Activated T-cell treated with anti-CD3 and anti-CD28 coated beads, Interleukin-2, amount 50 U/mL, for 24 hours (primary cell): ENCODE data around the gene LINGO3.

Experiments used
- DNase-seq: peaks from one replicate; pipeline ENCODE4 v3.0.0-alpha.2; 2020
- H3K27ac Mint-ChIP-seq: 2 replicates; pipeline ENCODE4 v1.8.0; 2020; ENCODE audit warnings: mild to moderate bottlenecking, mixed read lengths
- H3K27me3 Mint-ChIP-seq: 2 replicates; pipeline ENCODE4 v1.8.0; 2020; ENCODE audit warnings: mixed read lengths
- H3K36me3 Mint-ChIP-seq: 2 replicates; pipeline ENCODE4 v1.8.0; 2020; ENCODE audit warnings: low read depth, mixed read lengths
- H3K4me1 Mint-ChIP-seq: 2 replicates; pipeline ENCODE4 v1.8.0; 2020; ENCODE audit warnings: low read depth, mixed read lengths
- H3K4me3 Mint-ChIP-seq: 2 replicates; pipeline ENCODE4 v1.8.0; 2020; ENCODE audit warnings: mild to moderate bottlenecking, moderate library complexity, mixed read lengths
- H3K9me3 Mint-ChIP-seq: 2 replicates; pipeline ENCODE4 v1.8.0; 2020; ENCODE audit warnings: mixed read lengths

The LINGO3 gene

DNA sequence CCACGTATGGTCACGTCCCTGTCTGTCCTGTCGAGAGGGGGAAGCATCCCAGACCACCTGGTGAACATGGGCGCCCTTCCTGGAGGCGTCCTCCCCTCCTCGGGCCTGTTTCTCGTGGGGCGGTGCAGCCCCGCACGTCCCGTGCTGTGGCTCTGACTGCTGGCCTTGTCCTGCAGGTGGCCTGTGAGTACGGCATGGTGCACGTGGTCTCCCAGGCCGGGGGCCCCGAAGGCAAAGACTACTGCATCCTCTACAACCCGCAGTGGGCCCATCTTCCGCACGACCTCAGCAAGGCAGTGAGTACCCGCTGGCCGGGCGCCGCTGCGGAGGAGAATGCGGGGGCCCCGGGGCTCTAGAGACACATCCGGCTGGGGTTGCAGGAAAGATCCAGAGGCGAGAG lies 26.5 kb upstream of the LINGO3 start:
- H3K4me3 Mint-ChIP-seq, result no peak overlapping the region
- DNase-seq, result no peak
- peaks cover 5% of the 10 kb centered on the region for H3K9me3 Mint-ChIP-seq
- H3K36me3 Mint-ChIP-seq, result peaks cover 23% of the 10 kb centered on the region
- H3K27ac Mint-ChIP-seq, result no peak overlapping the region
- peaks cover 45% of the 10 kb centered on the region for H3K4me1 Mint-ChIP-seq
- no peaks in the 10 kb centered on the region for H3K27me3 Mint-ChIP-seq

- Mint-ChIP-seq H3K27me3 (no peaks in the 10 kb centered on the region), H3K27ac (peak overlapping the region; percentile 71), H3K36me3 (peaks cover 26% of the 10 kb centered on the region), H3K4me3 (no peak overlapping the region), H3K4me1 (peaks cover 48% of the 10 kb centered on the region), H3K9me3 (peaks cover 5% of the 10 kb centered on the region)
- no peak for DNase-seq
Measured at GRCh38 chr19:2333807-2334211, 25.9 kb upstream of the LINGO3 start.

DNA sequence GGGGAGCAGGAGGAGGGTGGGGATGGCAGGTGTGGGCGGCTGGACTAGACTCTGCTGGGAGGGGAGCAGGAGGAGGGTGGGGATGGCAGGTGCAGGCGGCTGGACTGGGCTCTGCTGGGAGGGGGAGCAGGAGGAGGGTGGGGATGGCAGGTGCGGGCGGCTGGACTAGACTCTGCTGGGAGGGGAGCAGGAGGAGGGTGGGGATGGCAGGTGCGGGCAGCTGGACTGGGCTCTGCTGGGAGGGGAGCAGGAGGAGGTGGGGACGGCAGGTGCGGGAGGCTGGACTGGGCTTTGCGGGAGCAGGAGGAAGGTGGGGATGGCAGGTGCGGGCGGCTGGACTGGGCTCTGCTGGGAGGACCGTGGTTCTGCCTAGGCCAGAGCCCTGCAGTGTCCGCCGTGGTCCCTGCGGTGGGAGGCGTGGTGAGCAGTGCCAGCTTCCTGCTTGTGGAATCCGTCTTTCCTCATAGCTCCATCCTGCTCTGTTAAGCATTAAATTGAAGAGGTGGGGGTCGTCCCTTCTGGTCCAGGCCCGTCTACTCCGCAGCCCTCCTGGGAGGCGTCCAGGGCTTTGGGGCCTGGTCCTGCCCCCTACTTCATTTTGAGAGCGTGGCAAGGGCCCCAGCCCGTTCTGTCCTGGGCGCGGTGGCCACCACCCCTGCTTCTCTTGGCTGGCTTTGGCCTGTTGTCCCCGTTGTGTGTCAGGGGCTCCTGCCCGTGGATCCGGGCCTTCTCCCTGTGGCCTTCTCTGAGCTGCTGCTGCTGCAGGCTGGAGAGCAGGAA lies 25.3 kb upstream of the LINGO3 start:
- Mint-ChIP-seq H3K4me3 (no peak overlapping the region), H3K27me3 (no peaks in the 10 kb centered on the region), H3K9me3 (peaks cover 5% of the 10 kb centered on the region), H3K4me1 (peaks cover 48% of the 10 kb centered on the region), H3K27ac (peak overlapping the region; percentile 71), H3K36me3 (peaks cover 28% of the 10 kb centered on the region)
- DNase-seq, result no peak

GRCh38 chr19:2332341-2333026 lies 24.5 kb upstream of the LINGO3 start:
- H3K4me3 Mint-ChIP-seq, result peak overlapping the region; percentile 55
- no peaks in the 10 kb centered on the region for H3K27me3 Mint-ChIP-seq
- peak overlapping the region; percentile 85 for H3K27ac Mint-ChIP-seq
- DNase-seq, result peak; percentile 54
- H3K4me1 Mint-ChIP-seq, result peaks cover 52% of the 10 kb centered on the region
- H3K9me3 Mint-ChIP-seq, result peaks cover 5% of the 10 kb centered on the region
- H3K36me3 Mint-ChIP-seq, result peaks cover 29% of the 10 kb centered on the region

- Mint-ChIP-seq H3K27me3 (no peaks in the 10 kb centered on the region), H3K4me3 (peak overlapping the region; percentile 15), H3K9me3 (peaks cover 5% of the 10 kb centered on the region), H3K36me3 (peaks cover 36% of the 10 kb centered on the region), H3K27ac (peak overlapping the region; percentile 85), H3K4me1 (peaks cover 59% of the 10 kb centered on the region)
- no peak for DNase-seq
Measured at GRCh38 chr19:2331601-2332246, 23.8 kb upstream of the LINGO3 start.

- Mint-ChIP-seq H3K4me3 (peak overlapping the region; percentile 97), H3K36me3 (peaks cover 44% of the 10 kb centered on the region), H3K27me3 (no peaks in the 10 kb centered on the region), H3K9me3 (peaks cover 2% of the 10 kb centered on the region), H3K27ac (peak overlapping the region; percentile 78), H3K4me1 (peaks cover 64% of the 10 kb centered on the region)
- no peak for DNase-seq
Measured at GRCh38 chr19:2330632-2331284, 22.8 kb upstream of the LINGO3 start.

DNA sequence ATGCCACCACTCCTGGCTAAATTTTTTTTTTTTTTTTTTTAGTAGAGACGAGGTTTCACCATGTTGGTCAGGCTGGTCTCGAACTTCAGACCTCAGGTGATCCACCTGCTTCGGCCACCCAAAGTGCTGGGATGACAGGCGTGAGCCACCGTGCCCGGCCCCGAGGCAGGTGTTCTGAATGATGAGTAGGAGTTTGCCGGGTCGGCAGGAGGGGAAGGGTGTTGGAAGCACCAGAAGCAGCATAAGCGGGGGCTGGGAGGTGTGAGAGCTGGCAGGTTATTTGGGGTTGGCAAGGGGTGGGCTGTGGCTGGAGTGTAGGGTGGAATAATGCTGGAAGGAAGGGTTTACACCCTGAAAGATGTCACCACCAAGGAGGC lies 22.3 kb upstream of the LINGO3 start:
- peak overlapping the region; percentile 97 for H3K4me3 Mint-ChIP-seq
- peaks cover 67% of the 10 kb centered on the region for H3K4me1 Mint-ChIP-seq

GRCh38 chr19:2329501-2329916 lies 21.6 kb upstream of the LINGO3 start:
- H3K36me3 Mint-ChIP-seq, result peaks cover 50% of the 10 kb centered on the region
- no peaks in the 10 kb centered on the region for H3K27me3 Mint-ChIP-seq
- no peaks in the 10 kb centered on the region for H3K9me3 Mint-ChIP-seq
- H3K27ac Mint-ChIP-seq, result peak overlapping the region; percentile 89
- peaks cover 70% of the 10 kb centered on the region for H3K4me1 Mint-ChIP-seq
- no peak for DNase-seq
- peak overlapping the region; percentile 97 for H3K4me3 Mint-ChIP-seq

More for the DNA sequence above, 22.3 kb upstream of the LINGO3 start:
- Mint-ChIP-seq H3K36me3 (peaks cover 45% of the 10 kb centered on the region), H3K27me3 (no peaks in the 10 kb centered on the region), H3K9me3 (no peaks in the 10 kb centered on the region), H3K27ac (peak overlapping the region; percentile 78)
- DNase-seq, result no peak

DNA sequence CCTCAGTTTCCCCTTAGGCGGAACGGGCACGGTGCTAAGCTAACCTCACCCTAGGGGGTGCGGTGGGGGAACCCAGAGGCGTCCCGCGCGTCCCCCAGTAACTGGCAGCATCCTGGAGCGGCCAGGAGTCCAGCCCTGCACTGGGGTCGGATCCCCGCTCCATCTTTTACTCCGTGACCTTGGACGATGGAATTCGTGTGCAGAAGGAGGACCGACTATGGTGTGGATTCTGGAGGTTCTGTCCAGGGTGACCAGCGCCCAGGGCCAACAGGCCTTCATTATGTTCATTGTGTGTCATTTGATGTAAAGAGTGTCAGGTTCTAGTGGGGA lies 21.2 kb upstream of the LINGO3 start:
- peaks cover 53% of the 10 kb centered on the region for H3K36me3 Mint-ChIP-seq
- no peak for DNase-seq
- no peaks in the 10 kb centered on the region for H3K9me3 Mint-ChIP-seq
- peak overlapping the region; percentile 89 for H3K27ac Mint-ChIP-seq
- peaks cover 70% of the 10 kb centered on the region for H3K4me1 Mint-ChIP-seq
- H3K4me3 Mint-ChIP-seq, result peak overlapping the region; percentile 97
- H3K27me3 Mint-ChIP-seq, result no peaks in the 10 kb centered on the region

DNA sequence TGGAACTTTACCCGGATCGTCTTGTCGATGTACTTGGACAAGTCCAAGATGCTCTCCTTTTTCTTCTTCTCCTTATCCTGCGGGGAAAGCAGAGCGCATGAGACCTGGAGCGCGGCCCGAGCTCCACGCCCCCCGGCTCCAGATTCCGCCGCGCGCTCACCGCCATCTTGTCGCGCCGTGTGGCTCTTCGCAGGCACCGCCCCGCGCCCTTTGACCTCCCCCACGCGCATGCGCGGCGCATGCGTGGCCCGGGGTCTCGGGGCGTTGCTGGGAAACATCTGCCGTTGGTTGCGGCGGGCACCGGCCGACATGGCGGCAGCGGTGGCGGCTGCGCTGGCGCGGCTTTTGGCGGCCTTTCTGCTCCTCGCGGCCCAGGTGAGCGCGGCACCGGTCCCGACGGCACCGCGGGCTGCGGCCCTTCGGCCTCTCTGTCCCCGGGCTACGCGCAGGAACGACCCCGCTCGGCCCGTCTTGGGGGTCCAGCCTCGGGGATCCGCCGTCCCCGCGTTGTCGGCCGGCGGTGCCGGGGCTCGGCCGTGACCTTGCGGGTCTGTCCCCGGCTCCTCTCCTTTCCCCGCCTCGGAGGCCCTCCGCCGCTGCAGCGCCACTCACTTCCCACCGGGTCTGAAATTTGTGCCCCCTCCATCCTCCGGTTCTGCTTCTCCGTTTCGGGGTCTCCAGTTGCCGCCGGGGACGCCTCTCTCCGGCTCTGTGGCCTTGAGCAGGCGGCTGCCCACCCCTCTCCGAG lies 20.6 kb upstream of the LINGO3 start, which contains the start of the genes LSM7 and SPPL2B:
Gene LSM7, minus strand, starts transcription at position 186 of the 748 bp plus-strand sequence. Its CDS starts 20 bp downstream, at position 166.
Gene SPPL2B, plus strand, starts transcription at position 284 of the 748 bp plus-strand sequence. Its CDS starts 26 bp downstream, at position 310.
- DNase-seq, result peak; percentile 95
- peak within 1 kb of the TSS; percentile 97 for H3K4me3 Mint-ChIP-seq
- peaks cover 67% of the 10 kb centered on the region for H3K4me1 Mint-ChIP-seq
- no peaks in the 10 kb centered on the region for H3K27me3 Mint-ChIP-seq
- peaks cover 55% of the 10 kb centered on the region for H3K36me3 Mint-ChIP-seq
- H3K9me3 Mint-ChIP-seq, result no peaks in the 10 kb centered on the region
- peak within 1 kb of the TSS; percentile 99 for H3K27ac Mint-ChIP-seq

- Mint-ChIP-seq H3K27me3 (no peaks in the 10 kb centered on the region), H3K4me1 (peaks cover 63% of the 10 kb centered on the region), H3K4me3 (peak overlapping the region; percentile 97), H3K9me3 (no peaks in the 10 kb centered on the region), H3K27ac (peak overlapping the region; percentile 99), H3K36me3 (peaks cover 61% of the 10 kb centered on the region)
- DNase-seq, result peak; percentile 74
Measured at GRCh38 chr19:2327773-2328400, 19.9 kb upstream of the LINGO3 start.

- peak overlapping the region; percentile 97 for H3K4me3 Mint-ChIP-seq
- DNase-seq, result no peak
- H3K4me1 Mint-ChIP-seq, result peaks cover 55% of the 10 kb centered on the region
- peaks cover 69% of the 10 kb centered on the region for H3K36me3 Mint-ChIP-seq
- peak overlapping the region; percentile 99 for H3K27ac Mint-ChIP-seq
- H3K9me3 Mint-ChIP-seq, result no peaks in the 10 kb centered on the region
- H3K27me3 Mint-ChIP-seq, result no peaks in the 10 kb centered on the region
Measured at GRCh38 chr19:2326699-2327360, 18.9 kb upstream of the LINGO3 start.
